Ovary (tissue), 3 donors: ENCODE measurements around the gene PIK3R5.

ENCODE experiments used
- CTCF ChIP-seq, 3 donors: fragments of 450-650 bp in 2 of 3; fragments of 200-600 bp in 1 of 3; IDR thresholded peaks; one replicate each; pipeline versions ENCODE4 v1.5.1 to v1.8.0; 2016 to 2022; ENCODE audit warnings: antibody characterized with exemption in 3 of 3, mild to moderate bottlenecking in 1 of 3
- EP300 ChIP-seq: sonication (generic); formaldehyde crosslinking; IDR thresholded peaks from one replicate; pipeline ENCODE4 v1.6.1; 2017; ENCODE audit warnings: antibody characterized with exemption
- POLR2A ChIP-seq: fragments of 450-650 bp; IDR thresholded peaks from one replicate; pipeline ENCODE4 v1.6.1; 2017; ENCODE audit warnings: antibody characterized with exemption, mild to moderate bottlenecking, moderate library complexity
- donor health status: DM: no; HTN: no; CAD: no.

DNA sequence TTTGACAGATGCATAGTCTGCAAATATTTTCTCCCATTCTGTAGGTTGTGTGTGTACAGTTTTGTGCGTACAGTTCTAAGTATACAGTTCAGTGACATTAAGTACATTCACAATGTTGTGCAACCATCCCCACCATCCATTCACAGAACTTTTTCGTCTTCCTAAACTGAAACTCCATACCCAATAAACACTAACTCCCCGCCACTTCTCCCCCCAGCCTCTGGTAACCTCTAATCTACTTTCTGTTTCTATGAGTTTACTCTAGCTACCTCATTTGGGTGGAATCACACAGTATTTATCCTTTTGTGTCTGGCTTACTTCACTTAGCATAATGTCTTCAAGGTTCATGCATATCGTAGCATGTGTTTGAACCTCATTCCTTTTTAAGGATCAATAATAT is 14.3 kb downstream of the PIK3R5 start:
- no peak for TF ChIP-seq CTCF (IDR thresholded peaks at IDR 0.05)
- TF ChIP-seq POLR2A = no peak
- TF ChIP-seq EP300 = no peak
